ENCODE results near the gene APPBP2.

The APPBP2 gene

GRCh38 chr17:60513014-60513413, 13.0 kb downstream of the APPBP2 start:
- TF ChIP-seq, protein P1, sequence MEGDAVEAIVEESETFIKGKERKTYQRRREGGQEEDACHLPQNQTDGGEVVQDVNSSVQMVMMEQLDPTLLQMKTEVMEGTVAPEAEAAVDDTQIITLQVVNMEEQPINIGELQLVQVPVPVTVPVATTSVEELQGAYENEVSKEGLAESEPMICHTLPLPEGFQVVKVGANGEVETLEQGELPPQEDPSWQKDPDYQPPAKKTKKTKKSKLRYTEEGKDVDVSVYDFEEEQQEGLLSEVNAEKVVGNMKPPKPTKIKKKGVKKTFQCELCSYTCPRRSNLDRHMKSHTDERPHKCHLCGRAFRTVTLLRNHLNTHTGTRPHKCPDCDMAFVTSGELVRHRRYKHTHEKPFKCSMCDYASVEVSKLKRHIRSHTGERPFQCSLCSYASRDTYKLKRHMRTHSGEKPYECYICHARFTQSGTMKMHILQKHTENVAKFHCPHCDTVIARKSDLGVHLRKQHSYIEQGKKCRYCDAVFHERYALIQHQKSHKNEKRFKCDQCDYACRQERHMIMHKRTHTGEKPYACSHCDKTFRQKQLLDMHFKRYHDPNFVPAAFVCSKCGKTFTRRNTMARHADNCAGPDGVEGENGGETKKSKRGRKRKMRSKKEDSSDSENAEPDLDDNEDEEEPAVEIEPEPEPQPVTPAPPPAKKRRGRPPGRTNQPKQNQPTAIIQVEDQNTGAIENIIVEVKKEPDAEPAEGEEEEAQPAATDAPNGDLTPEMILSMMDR (IDR thresholded peaks at IDR 0.05; ENCODE audit: insufficient read depth, missing control alignments), result no peak
- DNase-seq (ENCODE audit: insufficient read length, low spot score) (no peak), FAIRE-seq (no peak)

DNA sequence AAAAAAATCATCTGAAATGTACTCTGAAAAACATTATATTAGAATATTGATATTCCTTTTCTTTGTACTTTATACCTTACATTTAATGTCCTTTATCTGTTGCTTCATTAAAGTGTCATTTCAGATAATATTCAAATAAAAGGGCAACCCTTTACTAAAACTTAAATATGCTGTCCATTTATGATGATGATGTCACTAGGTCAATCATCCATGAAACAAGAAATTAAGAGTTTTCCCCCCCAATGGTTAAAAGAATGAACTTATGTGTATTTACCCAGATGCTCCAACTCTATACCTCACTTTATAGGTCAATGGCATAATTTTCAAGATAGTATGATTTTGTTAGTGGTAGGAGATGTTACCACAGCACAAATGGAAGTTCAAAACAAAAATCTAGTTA, 15.3 kb downstream of the APPBP2 start:
- DNase-seq (ENCODE audit: insufficient read length, low spot score) (no peak), FAIRE-seq (no peak)
- TF ChIP-seq, protein P1 (IDR thresholded peaks at IDR 0.05; ENCODE audit: insufficient read depth, missing control alignments), result no peak

GRCh38 chr17:60510031-60510430, 16.0 kb downstream of the APPBP2 start:
- DNase-seq (ENCODE audit: insufficient read length, low spot score) (no peak), FAIRE-seq (no peak)
- TF ChIP-seq, protein P1 (IDR thresholded peaks at IDR 0.05; ENCODE audit: insufficient read depth, missing control alignments), result no peak

GRCh38 chr17:60508384-60508980, 17.6 kb downstream of the APPBP2 start:
- no peak for DNase-seq (ENCODE audit: insufficient read length, low spot score)
- no peak for FAIRE-seq
- TF ChIP-seq, protein P1 (IDR thresholded peaks at IDR 0.05; ENCODE audit: insufficient read depth, missing control alignments), result no peak

GRCh38 chr17:60506312-60506711, 19.7 kb downstream of the APPBP2 start:
- TF ChIP-seq, protein P1 (IDR thresholded peaks at IDR 0.05; ENCODE audit: insufficient read depth, missing control alignments), result no peak
- no peak for DNase-seq (ENCODE audit: insufficient read length, low spot score)
- FAIRE-seq, result no peak

DNA sequence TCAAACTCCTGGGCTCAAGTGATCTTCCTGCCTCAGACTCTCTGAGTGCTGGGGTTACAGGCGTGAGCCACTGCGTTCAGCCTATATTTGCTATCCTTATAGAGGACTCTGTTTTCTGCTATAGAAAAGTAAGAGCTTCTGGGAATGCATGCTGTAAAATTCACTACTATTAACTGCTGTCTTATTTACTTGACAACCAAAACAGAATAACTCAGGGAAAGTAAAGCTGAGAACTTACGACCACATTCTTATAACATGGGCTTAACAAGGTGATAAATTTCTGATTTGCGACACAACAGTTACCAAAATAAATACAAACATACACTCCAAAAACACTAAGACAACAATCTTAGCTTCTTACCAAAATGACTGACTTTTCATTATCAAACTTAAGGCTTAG, 23.9 kb downstream of the APPBP2 start:
- FAIRE-seq, result no peak
- TF ChIP-seq, protein P1 (IDR thresholded peaks at IDR 0.05; ENCODE audit: insufficient read depth, missing control alignments), result no peak

GRCh38 chr17:60501589-60501988, 24.5 kb downstream of the APPBP2 start:
- DNase-seq (ENCODE audit: insufficient read length, low spot score) (no peak), FAIRE-seq (no peak)
- TF ChIP-seq, protein P1 (IDR thresholded peaks at IDR 0.05; ENCODE audit: insufficient read depth, missing control alignments), result no peak

More for the DNA sequence above, 23.9 kb downstream of the APPBP2 start:
- no peak for DNase-seq (ENCODE audit: insufficient read length, low spot score)
